Activated CD4-positive, alpha-beta T cell treated with anti-CD3 and anti-CD28 coated beads, Interleukin-2, amount 50 U/mL, for 24 hours (primary cell): ENCODE results near the gene RRP12.
"Not testable (repeated sequence)": the region's sequence is repeated elsewhere in the genome, so short reads cannot be mapped to it uniquely, and the experiment has no call there.

Experiments used
- DNase-seq, 2 donors: peaks; one replicate each; pipeline ENCODE4 v3.0.0-alpha.2; 2020; ENCODE audit warnings: low read depth in 1 of 2, low spot score in 1 of 2

RRP12 gene

GRCh38 chr10:97400665-97401454 lies at the start of gene RRP12:
Gene RRP12, minus strand, starts transcription at chr10:97401340. Its CDS starts 109 bp downstream, at chr10:97401231.
- peak in 1 of 2 donors; percentile 90 for DNase-seq

DNA sequence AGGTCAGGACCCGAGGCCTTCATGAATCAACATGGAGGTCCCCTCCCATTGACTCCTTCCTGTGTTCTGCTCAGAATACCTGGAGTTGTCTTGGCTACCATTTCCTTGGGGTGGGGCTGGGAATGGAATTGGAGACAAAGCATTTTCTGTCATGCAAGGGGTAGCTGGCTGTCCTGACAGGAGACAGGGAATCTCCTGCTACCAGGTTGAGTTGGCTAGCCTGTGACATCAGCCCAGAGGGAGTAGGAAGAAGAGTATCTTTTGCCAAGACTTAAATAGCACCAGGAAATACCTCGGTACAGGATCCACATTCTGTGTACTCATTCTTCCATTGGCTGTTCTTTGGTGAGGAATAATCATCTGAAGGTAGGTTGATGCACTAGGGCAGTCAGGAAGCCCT lies 49.7 kb upstream of the RRP12 start:
- no peak for DNase-seq

- peak; percentile 78 to 92 for DNase-seq
Measured at GRCh38 chr10:97445722-97446639, 44.8 kb upstream of the RRP12 start, which contains the start of the genes EXOSC1 and ZDHHC16. Gene EXOSC1, minus strand, starts transcription at chr10:97446006. Its CDS starts 21 bp downstream, at chr10:97445985. Gene ZDHHC16, plus strand, starts transcription at chr10:97446175. Its CDS starts 5,501 bp downstream, at chr10:97451676.

GRCh38 chr10:97445357-97445721 lies 44.2 kb upstream of the RRP12 start:
- DNase-seq: no peak

- DNase-seq: no peak
Measured at GRCh38 chr10:97444212-97444611, 43.1 kb upstream of the RRP12 start.

DNA sequence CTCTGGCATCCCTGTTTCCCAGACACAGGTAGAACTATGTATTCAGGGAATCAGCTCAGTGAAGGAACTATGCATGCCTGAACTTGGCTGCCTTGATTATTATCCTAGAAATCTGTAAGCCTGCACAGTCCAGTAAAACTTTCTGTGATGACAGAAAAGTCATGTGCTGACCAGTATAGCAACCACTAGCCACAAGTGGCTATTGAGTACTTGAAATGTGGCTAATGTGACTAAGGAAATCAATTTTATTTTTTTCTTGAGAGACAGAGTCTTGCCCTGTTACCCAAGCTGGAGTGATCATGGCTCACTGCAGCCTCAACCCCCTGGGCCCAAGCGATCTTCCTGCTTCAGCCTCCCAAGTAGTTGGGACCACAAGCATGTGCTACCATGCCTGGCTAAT lies 41.1 kb upstream of the RRP12 start:
- DNase-seq: no peak

DNA sequence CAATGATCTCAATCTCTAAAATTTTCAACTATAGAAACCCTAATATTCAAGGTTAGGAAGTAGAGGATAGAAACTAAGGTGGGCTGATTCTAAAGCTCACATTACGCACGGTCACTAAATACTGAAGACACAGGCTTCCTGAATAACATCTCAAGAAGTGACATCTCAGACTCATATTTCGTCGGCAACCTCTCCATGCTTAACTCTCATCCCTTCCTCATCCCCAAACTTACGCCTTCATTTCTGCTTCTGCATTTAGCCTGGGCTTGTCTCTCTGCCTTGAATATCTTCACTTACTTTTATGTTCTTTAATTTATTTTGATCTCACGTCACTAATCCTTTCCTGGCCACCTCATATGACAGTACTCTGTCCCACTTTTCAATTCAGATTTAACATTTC lies 34.1 kb upstream of the RRP12 start:
- DNase-seq: no peak

DNA sequence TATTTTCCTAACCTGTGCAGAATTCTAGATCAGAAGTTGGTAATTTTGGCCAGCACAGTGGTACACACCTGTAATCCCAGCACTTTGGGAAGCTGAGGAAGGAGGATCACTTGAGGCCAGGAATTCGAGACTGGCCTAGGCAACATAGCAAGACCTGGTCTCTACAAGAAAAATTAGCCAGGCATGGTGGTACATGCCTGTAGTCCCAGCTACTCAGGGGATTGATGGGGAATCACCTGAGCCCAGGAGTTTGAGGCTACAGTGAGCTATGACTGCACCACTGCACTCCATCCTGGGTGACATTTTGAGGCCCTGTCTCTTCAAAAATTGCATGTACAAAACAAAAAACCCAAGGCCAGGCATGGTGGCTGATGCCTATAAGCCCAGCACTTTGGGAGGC lies 33.4 kb upstream of the RRP12 start:
- DNase-seq: no peak

DNA sequence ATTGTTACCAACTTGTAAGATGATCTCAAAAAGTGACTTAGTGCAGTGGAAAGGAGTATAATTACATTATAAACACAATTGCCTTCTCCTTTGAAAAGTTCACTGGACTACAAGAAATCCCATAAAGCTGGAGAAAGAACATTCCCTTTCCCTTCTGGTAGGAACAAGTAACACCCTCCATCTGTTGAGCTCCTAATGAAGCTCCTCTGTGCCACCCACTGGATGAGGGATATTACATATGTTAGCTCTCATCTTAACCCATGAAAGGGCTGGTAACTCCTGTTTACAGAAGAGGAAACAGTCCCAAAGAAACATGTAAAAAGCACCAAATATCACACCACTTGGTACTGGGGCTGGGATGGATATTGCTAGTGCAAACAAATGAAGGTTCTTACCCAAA lies 32.9 kb upstream of the RRP12 start:
- no peak for DNase-seq

GRCh38 chr10:97428572-97428981 lies 27.4 kb upstream of the RRP12 start:
- DNase-seq: peak in 1 of 2 donors; percentile 45

DNA sequence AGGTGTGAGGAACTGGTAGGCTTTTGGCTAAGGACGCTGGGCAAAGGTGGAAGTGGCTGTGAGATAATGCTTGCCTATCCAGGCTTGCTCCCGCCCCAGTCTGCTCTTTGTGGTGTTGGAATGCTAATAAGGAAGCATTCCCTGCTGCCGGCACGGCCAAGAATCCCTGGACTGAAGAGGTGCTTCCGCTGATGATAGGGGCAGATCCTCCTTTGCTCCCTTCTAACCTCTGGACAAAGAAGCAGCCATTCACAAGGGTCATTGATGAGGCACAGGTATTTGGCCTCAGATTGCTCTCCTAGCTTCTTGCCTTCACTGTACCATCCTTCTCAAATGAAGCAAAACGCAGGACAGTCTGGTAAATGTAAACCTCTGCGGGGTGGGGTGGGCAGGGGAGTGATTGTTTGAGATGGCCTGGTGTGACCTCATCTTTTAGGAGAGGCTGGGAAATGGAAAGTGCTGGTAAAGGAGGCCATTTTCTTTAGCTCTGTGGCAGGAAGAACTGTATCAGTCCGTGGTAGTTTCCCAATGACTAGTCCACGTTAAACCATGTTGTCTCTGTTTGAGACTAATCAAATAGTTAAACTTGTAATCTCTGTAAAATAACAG lies 26.5 kb upstream of the RRP12 start:
- peak in 1 of 2 donors; percentile 32 for DNase-seq

GRCh38 chr10:97426776-97427570 lies 25.8 kb upstream of the RRP12 start:
- DNase-seq: no peak

- peak; percentile 90 to 93 for DNase-seq
Measured at GRCh38 chr10:97425964-97426775, 25.0 kb upstream of the RRP12 start, which contains the start of gene PGAM1. Gene PGAM1, plus strand, starts transcription at chr10:97426191. Its CDS starts 117 bp downstream, at chr10:97426308.

DNA sequence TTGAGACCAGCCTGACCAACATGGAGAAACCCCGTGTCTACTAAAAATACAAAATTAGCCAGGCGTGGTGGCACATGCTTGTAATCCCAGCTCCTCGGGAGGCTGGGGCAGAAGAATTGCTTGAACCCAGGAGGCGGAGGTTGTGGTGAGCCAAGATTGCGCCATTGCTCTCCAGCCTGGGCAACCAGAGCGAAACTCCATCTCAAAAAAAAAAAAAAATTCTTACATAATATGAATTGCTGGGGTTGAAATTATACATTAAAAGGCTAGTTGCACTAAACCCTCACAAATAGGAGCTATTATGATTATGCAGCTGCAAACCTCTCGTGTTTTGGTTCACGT lies 22.6 kb upstream of the RRP12 start:
- not testable (repeated sequence) for DNase-seq

DNA sequence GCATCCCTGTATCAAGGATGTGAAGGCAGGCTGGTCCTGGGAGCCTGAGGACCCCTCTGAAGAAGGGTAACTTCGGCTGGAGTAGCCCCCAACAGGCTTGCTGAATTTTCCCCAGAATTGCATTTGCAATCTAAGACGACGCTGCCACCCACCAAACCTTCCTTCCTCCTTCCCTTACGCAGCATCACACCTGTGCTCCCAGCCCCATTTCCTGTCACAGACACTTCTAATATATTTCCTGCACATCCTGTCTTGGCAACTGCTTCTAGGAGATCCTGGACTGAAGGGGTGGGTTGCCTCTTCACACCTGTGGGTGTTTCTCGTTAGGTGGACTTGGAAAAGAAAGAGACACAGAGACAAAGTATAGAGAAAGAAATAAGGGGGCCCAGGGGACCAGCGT lies 15.4 kb upstream of the RRP12 start:
- no peak for DNase-seq

DNA sequence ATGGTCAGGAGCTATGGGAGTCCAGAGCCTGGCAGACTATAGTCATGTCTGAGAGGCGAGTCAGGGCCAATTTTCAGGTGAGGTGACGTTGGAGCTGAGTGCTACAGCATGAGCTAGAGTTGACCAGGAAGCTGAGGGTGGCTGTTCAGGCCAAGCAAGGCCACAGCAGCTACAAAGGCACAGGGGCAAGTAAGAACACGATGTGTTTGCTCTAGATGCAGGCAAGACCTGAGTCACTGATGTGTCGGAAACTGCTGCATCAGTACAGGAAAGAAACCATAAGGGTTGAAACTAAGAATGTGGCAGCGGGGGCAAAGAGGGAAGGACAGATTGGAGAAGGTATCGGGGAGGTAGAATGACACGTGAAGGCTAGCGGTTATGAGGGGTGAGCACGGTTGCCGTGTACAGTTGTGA lies 11.8 kb upstream of the RRP12 start:
- DNase-seq: peak in 1 of 2 donors; percentile 67

GRCh38 chr10:97411406-97411805 lies 10.3 kb upstream of the RRP12 start:
- no peak for DNase-seq

DNA sequence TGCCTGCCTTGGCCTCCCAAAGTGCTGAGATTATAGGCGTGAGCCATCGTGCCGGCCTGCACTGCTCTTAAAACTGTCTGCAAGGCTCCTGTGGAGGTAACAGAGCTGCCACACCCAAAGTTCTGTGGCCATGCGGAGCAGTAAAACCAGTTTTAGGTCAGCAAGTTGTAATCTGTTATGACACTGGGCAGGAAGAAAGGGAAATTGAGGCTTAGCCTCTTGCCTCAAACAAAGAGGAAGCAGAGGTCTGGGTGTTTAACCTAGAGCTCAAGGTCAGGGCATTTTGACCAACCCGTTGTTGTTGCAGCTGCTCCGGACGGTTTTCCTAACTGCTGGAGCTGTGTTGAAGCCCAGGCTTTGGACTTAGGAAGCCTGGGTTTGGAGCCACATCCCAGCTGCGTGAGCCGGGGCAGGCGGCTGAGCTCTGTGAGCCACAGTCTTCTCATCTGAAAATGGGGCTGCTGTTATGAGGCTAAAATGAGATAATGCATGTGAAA lies 7.4 kb upstream of the RRP12 start:
- no peak for DNase-seq

DNA sequence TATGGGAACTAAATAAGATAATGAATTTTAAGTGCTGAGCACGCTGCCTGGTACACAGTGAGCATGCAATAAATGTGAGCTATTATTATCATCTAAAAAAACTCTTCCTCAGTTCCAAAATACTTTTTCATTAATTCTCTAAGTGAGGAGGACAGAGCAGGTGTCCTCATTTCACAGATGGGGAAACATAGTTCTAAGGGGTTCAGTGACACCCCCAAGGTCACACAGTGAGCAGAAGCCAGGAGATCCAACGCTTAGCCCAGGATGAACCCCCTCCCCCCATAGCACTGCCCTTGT lies 6.8 kb upstream of the RRP12 start:
- DNase-seq: no peak
